GM21381 (cell line): ENCODE data around the gene PLEKHA5.

Experiments
- ATAC-seq: cut with Tn5 transposase; IDR thresholded peaks from one replicate; pipeline ENCODE4 v1.9.1; 2021; ENCODE audit warnings: mild to moderate bottlenecking, moderate library complexity; ENCODE audit not compliant: unreplicated experiment

PLEKHA5 gene

GRCh38 chr12:19196959-19197630, 67.6 kb downstream of the PLEKHA5 start:
- ATAC-seq: no peak

GRCh38 chr12:19198272-19198671, 68.7 kb downstream of the PLEKHA5 start:
- no peak for ATAC-seq

- no peak for ATAC-seq
Measured at GRCh38 chr12:19199332-19199731, 69.8 kb downstream of the PLEKHA5 start.

GRCh38 chr12:19200261-19200660, 70.7 kb downstream of the PLEKHA5 start:
- ATAC-seq: no peak

- ATAC-seq: no peak
Measured at GRCh38 chr12:19201661-19202060, 72.1 kb downstream of the PLEKHA5 start.

GRCh38 chr12:19203013-19203412, 73.5 kb downstream of the PLEKHA5 start:
- ATAC-seq: no peak

GRCh38 chr12:19203539-19204506, 74.3 kb downstream of the PLEKHA5 start:
- ATAC-seq: no peak

GRCh38 chr12:19205120-19205519, 75.6 kb downstream of the PLEKHA5 start:
- no peak for ATAC-seq

- no peak for ATAC-seq
Measured at GRCh38 chr12:19206493-19207077, 77.1 kb downstream of the PLEKHA5 start.

- no peak for ATAC-seq
Measured at GRCh38 chr12:19208456-19208855, 78.9 kb downstream of the PLEKHA5 start.

- no peak for ATAC-seq
Measured at GRCh38 chr12:19209661-19210060, 80.1 kb downstream of the PLEKHA5 start.

GRCh38 chr12:19211802-19212201, 82.3 kb downstream of the PLEKHA5 start:
- ATAC-seq: no peak

GRCh38 chr12:19212245-19212644, 82.7 kb downstream of the PLEKHA5 start:
- ATAC-seq: no peak

GRCh38 chr12:19214020-19214419, 84.5 kb downstream of the PLEKHA5 start:
- no peak for ATAC-seq

GRCh38 chr12:19215115-19215514, 85.6 kb downstream of the PLEKHA5 start:
- ATAC-seq: no peak

- ATAC-seq: no peak
Measured at GRCh38 chr12:19217446-19217845, 87.9 kb downstream of the PLEKHA5 start.

- no peak for ATAC-seq
Measured at GRCh38 chr12:19220205-19220604, 90.7 kb downstream of the PLEKHA5 start.

- no peak for ATAC-seq
Measured at GRCh38 chr12:19220852-19221466, 91.4 kb downstream of the PLEKHA5 start.

- ATAC-seq: no peak
Measured at GRCh38 chr12:19222558-19222957, 93.0 kb downstream of the PLEKHA5 start.

GRCh38 chr12:19223018-19223417, 93.5 kb downstream of the PLEKHA5 start:
- no peak for ATAC-seq

- no peak for ATAC-seq
Measured at GRCh38 chr12:19223695-19224094, 94.2 kb downstream of the PLEKHA5 start.
